ENCODE measurements around the gene ASB6. TPM values are rescaled to one million over a fixed set of nuclear protein-coding genes. Genes with fewer than 3 reads are reported as not detected.
A peak's percentile ranks its signal among the peaks of the same experiment; 100 is the strongest.

ASB6 gene
- total RNA-seq, 1 donor from 2014 or later, result 21.9 TPM

DNA sequence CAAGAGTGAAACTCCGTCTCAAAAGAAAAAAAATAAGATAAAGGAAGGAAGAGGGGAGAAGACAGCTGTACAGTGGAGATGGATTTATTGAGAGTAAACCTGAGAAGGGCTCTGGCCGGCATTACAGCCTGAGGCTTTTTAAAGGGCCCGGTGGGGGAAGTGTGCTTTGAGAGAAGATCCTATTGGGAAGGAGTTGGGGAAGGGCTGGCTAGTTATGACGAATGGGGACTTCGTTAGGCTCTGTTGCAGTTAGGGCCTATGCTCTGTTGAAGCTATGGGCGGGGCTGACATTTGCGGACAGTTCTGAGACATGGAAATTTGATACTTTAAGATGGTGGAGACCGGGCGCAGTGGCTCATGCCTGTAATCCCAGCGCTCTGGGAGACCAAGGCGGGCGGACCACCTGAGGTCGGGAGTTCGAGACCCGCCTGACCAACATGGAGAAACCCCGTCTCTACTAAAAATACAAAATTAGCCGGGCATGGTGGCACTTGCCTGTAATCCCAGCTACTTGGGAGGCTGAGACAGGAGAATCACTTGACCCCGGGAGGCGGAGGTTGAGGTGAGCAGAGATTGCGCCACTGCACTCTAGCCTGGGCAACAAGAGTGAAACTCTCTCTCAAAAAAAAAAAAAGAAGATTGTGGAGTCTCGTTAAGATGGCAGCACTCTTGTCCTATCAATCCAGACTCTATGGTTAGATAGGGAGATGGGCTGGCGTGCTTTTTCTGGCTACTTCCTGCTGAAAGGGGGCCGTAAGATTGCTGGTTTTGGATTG is 54.3 kb downstream of the ASB6 start:
- H3K27ac Mint-ChIP-seq (ENCODE audit: unreplicated experiment), result no peak overlapping the region
- peak overlapping the region; percentile 26 for H3K4me3 Mint-ChIP-seq
- H3K9me3 Mint-ChIP-seq, result no peaks in the 10 kb centered on the region
- no peak for DNase-seq (ENCODE audit: low read depth, low spot score)
- H3K36me3 Mint-ChIP-seq (ENCODE audit: low read depth), result no peaks in the 10 kb centered on the region
- H3K27me3 Mint-ChIP-seq (ENCODE audit: low read depth), result no peaks in the 10 kb centered on the region
- peaks cover 48% of the 10 kb centered on the region for H3K4me1 Mint-ChIP-seq
- TF ChIP-seq, protein P1, sequence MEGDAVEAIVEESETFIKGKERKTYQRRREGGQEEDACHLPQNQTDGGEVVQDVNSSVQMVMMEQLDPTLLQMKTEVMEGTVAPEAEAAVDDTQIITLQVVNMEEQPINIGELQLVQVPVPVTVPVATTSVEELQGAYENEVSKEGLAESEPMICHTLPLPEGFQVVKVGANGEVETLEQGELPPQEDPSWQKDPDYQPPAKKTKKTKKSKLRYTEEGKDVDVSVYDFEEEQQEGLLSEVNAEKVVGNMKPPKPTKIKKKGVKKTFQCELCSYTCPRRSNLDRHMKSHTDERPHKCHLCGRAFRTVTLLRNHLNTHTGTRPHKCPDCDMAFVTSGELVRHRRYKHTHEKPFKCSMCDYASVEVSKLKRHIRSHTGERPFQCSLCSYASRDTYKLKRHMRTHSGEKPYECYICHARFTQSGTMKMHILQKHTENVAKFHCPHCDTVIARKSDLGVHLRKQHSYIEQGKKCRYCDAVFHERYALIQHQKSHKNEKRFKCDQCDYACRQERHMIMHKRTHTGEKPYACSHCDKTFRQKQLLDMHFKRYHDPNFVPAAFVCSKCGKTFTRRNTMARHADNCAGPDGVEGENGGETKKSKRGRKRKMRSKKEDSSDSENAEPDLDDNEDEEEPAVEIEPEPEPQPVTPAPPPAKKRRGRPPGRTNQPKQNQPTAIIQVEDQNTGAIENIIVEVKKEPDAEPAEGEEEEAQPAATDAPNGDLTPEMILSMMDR (conservative IDR thresholded peaks at IDR 0.05), result no peak

DNA sequence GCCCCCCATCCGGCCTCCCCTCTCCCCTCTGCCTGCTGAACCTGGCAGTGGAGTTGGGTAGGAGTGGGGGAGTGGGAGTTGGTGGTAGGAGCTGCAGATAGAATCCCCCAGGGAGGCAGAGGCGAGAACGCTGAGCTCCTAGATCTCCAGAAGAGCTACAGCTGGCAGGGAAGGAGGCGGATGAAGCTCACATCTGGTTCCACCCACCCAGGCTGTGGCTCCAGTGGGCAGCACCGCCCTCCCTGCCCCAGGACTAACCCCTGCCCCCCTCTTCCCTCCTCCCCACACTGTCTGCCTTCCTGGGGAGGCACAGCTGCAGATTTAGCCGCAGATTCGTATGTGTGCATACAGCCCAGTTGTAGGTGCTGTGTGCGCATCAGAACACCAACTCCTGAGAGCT is 55.3 kb downstream of the ASB6 start:
- Mint-ChIP-seq H3K9me3 (no peaks in the 10 kb centered on the region), H3K27ac (ENCODE audit: unreplicated experiment) (no peak overlapping the region), H3K36me3 (ENCODE audit: low read depth) (no peaks in the 10 kb centered on the region), H3K4me1 (peaks cover 49% of the 10 kb centered on the region), H3K27me3 (ENCODE audit: low read depth) (no peaks in the 10 kb centered on the region), H3K4me3 (no peak overlapping the region)
- DNase-seq (ENCODE audit: low read depth, low spot score), result no peak
- TF ChIP-seq, protein P1 (conservative IDR thresholded peaks at IDR 0.05), result no peak

DNA sequence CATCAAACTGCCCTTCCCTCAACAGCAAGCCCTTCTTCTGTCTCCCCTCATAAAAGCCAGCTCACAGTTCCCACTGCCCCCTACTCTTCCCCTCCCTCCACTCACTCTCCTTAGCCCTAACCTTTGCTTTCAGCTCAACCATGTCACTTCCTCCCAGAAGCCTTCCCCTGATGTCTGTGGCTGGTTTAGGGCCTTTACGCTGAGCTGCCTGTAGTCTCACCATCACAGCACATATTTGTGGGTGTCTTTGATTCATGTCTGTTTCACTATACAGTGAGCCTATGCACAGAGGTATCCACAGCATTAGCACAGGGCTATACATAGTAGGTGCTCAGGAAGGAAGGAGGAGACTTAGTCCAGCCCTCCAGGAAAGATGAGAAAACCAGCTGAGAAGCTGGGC is 55.7 kb downstream of the ASB6 start:
- no peaks in the 10 kb centered on the region for H3K27me3 Mint-ChIP-seq (ENCODE audit: low read depth)
- DNase-seq (ENCODE audit: low read depth, low spot score), result no peak
- no peaks in the 10 kb centered on the region for H3K9me3 Mint-ChIP-seq
- H3K27ac Mint-ChIP-seq (ENCODE audit: unreplicated experiment), result no peak overlapping the region
- H3K36me3 Mint-ChIP-seq (ENCODE audit: low read depth), result no peaks in the 10 kb centered on the region
- TF ChIP-seq, protein P1 (conservative IDR thresholded peaks at IDR 0.05), result no peak
- H3K4me1 Mint-ChIP-seq, result peaks cover 50% of the 10 kb centered on the region
- no peak overlapping the region for H3K4me3 Mint-ChIP-seq

DNA sequence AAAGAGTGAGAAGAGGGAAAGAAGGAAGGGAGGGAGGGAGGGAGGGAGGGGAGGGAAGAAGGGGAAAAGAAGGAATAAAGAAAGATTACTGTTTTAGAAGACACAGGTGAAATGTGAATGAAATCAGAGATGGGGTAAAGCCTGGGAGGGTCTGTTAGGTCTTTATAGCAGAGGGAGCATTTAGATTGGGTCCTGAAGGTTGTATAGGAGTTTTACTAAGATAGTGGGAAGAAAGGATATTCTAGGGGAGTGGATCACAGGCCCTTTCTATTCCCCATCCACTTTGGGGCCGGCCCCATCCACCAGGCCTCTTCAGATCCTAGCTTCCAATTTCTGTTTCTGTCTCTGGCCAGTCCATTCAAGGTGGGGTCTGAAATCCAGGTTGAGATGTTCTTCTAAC is 56.6 kb downstream of the ASB6 start:
- Mint-ChIP-seq H3K36me3 (ENCODE audit: low read depth) (no peaks in the 10 kb centered on the region), H3K9me3 (no peaks in the 10 kb centered on the region), H3K27ac (ENCODE audit: unreplicated experiment) (no peak overlapping the region), H3K4me1 (peaks cover 44% of the 10 kb centered on the region), H3K4me3 (no peak overlapping the region), H3K27me3 (ENCODE audit: low read depth) (no peaks in the 10 kb centered on the region)
- DNase-seq (ENCODE audit: low read depth, low spot score), result no peak
- TF ChIP-seq, protein P1 (conservative IDR thresholded peaks at IDR 0.05), result no peak

Other genes starting within 250 kb of the ASB6 start
- 0.26 and 0.27 TPM in 2 replicates for gene C9orf50, start 21.1 kb downstream of the ASB6 start, total RNA-seq
- 50.9 and 51.8 TPM in 2 replicates for gene NTMT1, start 16.0 kb downstream of the ASB6 start, total RNA-seq
- gene PRRX2, start 23.5 kb upstream of the ASB6 start, total RNA-seq, result 0.65 and 0.68 TPM in 2 replicates
- 1.1 and 1.2 TPM in 2 replicates for gene PTGES, start 110.9 kb upstream of the ASB6 start, total RNA-seq
- 16.6 and 18.0 TPM in 2 replicates for gene TOR1B, start 161.0 kb upstream of the ASB6 start, total RNA-seq
- gene TOR1A, start 182.0 kb upstream of the ASB6 start, total RNA-seq, result 36.9 and 40.5 TPM in 2 replicates
- 32.7 and 34.6 TPM in 2 replicates for gene C9orf78, start 193.1 kb upstream of the ASB6 start, total RNA-seq
- gene USP20, start 193.3 kb upstream of the ASB6 start, total RNA-seq, result 31.1 and 35.9 TPM in 2 replicates